Measurements from ENCODE around the gene RACK1.
"Not testable (repeated sequence)": the region's sequence is repeated elsewhere in the genome, so short reads cannot be mapped to it uniquely, and the experiment has no call there.

DNA sequence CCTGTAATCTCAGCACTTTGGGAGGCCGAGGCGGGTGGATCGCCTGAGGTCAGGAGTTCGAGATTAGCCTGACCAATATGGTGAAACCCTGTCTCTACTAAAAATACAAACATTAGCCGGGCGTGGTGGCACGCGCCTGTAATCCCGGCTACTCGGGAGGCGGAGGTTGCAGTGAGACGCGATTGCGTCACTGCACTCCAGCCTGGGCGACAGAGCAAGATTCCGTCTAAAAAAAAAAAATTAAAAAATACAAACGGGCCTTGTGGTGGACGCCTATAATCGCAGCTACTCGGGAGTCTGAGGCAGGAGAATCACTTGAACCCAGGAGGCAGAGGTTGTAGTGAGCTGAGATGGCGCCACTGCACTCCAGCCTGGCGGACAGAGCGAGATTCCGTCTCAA lies 34.7 kb downstream of the RACK1 start:
- not testable (repeated sequence) for TF ChIP-seq POLR2A (IDR thresholded peaks at IDR 0.05; ENCODE audit: low read length); RAD21 (conservative IDR thresholded peaks at IDR 0.05 in 1 of 2, IDR thresholded peaks at IDR 0.05 in 1 of 2); KDM5A (IDR thresholded peaks at IDR 0.05); POLR2AphosphoS2 (conservative IDR thresholded peaks at IDR 0.05; ENCODE audit: low read length); CBX2 (IDR thresholded peaks at IDR 0.05; ENCODE audit: borderline replicate concordance, low read depth); MAZ (IDR thresholded peaks at IDR 0.05; ENCODE audit: borderline replicate concordance, low read depth, low read length)
- TF ChIP-seq, protein P1, sequence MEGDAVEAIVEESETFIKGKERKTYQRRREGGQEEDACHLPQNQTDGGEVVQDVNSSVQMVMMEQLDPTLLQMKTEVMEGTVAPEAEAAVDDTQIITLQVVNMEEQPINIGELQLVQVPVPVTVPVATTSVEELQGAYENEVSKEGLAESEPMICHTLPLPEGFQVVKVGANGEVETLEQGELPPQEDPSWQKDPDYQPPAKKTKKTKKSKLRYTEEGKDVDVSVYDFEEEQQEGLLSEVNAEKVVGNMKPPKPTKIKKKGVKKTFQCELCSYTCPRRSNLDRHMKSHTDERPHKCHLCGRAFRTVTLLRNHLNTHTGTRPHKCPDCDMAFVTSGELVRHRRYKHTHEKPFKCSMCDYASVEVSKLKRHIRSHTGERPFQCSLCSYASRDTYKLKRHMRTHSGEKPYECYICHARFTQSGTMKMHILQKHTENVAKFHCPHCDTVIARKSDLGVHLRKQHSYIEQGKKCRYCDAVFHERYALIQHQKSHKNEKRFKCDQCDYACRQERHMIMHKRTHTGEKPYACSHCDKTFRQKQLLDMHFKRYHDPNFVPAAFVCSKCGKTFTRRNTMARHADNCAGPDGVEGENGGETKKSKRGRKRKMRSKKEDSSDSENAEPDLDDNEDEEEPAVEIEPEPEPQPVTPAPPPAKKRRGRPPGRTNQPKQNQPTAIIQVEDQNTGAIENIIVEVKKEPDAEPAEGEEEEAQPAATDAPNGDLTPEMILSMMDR (IDR thresholded peaks at IDR 0.05) = not testable (repeated sequence)
- TF ChIP-seq, protein P2, sequence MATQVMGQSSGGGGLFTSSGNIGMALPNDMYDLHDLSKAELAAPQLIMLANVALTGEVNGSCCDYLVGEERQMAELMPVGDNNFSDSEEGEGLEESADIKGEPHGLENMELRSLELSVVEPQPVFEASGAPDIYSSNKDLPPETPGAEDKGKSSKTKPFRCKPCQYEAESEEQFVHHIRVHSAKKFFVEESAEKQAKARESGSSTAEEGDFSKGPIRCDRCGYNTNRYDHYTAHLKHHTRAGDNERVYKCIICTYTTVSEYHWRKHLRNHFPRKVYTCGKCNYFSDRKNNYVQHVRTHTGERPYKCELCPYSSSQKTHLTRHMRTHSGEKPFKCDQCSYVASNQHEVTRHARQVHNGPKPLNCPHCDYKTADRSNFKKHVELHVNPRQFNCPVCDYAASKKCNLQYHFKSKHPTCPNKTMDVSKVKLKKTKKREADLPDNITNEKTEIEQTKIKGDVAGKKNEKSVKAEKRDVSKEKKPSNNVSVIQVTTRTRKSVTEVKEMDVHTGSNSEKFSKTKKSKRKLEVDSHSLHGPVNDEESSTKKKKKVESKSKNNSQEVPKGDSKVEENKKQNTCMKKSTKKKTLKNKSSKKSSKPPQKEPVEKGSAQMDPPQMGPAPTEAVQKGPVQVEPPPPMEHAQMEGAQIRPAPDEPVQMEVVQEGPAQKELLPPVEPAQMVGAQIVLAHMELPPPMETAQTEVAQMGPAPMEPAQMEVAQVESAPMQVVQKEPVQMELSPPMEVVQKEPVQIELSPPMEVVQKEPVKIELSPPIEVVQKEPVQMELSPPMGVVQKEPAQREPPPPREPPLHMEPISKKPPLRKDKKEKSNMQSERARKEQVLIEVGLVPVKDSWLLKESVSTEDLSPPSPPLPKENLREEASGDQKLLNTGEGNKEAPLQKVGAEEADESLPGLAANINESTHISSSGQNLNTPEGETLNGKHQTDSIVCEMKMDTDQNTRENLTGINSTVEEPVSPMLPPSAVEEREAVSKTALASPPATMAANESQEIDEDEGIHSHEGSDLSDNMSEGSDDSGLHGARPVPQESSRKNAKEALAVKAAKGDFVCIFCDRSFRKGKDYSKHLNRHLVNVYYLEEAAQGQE (IDR thresholded peaks at IDR 0.05) = not testable (repeated sequence)

Measured in A549 (cell line).